Subcutaneous preadipocyte (primary cell): ENCODE measurements around the gene ROBO4. TPM values are rescaled to one million over a fixed set of nuclear protein-coding genes. Genes with fewer than 3 reads are reported as not detected.

Experiments
- total RNA-seq: library from RNA; depleted of rRNA; stranded (reverse); fragments of >200 nt; gene quantifications from 2 replicates; pipeline ENCODE4 v1.2.3, GENCODE V29; 2012

The ROBO4 gene
- 7.7 and 26.6 TPM in 2 replicates for total RNA-seq

DNA sequence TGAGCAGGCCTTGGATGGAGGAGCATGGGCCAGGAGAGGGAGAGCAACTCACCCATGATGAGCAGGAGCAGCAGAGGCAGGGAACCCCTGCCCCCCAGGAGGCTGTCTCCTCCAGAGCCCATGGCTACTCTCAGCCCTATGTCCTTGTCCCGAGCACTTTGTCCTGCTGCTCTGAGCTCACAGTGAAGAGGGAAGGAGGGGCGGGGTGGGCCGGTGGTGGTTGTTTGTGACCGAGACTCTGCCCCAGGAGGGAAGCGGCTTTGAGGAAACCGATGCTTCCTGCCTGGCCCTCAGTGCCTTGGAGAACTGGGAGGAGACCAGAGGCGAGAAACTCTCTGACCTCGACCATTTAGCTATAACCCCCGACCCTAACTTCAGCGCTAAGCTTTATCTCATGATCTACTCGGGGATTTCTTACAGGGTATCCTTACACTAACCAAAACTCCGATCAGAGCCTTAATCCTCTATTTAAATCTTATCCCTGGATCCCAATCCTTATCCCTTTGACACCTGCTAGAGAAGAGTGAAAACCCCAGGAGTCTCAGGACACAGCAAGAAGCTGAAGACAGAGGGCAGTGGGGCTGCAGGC lies at the start of gene ROBO4:
Gene ROBO4 (minus strand): TSS at position 192 of the 589 bp plus-strand sequence. CDS start 70 bp downstream, at position 122.

DNA sequence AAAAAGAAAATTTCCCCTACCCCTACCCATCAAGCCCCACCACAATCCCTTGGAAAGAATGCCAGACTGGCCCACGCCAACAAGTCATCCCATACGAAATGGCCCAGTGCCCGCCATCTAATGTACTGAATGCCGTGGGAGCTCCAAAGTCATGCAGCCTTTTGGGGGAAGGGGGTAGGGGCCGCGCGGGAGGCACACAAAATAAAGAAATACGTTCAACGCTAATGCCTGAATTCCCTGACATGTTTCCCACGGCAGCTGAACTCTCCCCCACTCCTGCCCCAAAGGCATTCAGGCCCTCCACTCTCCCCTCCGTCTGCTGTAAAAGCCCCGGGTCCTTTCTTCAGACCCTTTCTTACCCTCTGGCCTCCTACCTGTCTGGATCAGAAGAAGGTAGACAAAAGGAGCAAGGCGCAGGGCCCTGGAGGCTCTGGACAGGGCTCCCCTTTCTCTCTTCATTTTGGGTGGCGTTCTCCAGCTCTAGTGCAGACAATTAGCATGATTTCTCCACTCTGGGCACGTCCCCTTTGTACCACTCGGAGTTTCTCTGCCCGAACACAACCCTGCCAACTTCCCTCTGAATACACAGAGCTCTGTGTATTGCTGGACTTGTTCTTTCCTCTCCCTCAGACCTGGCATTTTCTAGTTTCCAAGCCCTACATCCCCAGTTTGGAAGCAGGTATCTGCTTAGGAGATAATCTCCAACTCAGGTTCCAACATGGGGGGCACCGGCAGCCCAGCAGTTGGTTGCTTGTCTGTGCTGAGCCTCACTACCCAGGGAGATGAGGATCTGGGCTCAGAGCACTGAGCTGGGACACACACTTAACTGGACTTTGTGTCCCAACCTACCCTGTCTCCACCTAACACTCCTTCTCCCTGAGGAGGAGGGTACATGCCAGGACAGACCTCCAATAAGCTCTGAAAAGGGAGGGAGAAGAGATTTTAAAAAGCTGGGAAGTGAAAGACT lies 38.2 kb upstream of the ROBO4 start, which contains the start of gene HEPACAM:
Gene HEPACAM (minus strand): TSS at position 500 of the 967 bp plus-strand sequence. CDS start 41 bp downstream, at position 459.

DNA sequence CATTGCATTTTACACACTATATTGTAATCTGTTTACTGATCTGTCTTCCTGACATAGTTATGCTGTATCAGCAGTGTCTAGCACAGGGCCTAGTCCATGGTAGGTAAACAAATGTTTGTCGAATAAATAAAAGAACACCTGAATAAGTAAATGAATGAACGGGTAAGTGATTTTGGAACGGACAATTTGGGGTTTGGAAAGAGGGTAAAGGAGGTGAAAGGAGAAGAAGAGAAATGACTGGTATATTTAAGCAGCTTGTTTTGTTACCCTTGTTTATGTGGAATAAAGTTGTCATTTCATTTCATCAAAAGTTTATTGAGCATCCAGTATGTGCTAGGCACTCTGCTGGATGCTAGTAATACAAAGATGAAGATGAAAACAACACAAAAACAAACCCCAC lies 21.3 kb upstream of the ROBO4 start, which contains the start of gene HEPN1:
Gene HEPN1 (plus strand): TSS at position 301 of the 400 bp plus-strand sequence.

DNA sequence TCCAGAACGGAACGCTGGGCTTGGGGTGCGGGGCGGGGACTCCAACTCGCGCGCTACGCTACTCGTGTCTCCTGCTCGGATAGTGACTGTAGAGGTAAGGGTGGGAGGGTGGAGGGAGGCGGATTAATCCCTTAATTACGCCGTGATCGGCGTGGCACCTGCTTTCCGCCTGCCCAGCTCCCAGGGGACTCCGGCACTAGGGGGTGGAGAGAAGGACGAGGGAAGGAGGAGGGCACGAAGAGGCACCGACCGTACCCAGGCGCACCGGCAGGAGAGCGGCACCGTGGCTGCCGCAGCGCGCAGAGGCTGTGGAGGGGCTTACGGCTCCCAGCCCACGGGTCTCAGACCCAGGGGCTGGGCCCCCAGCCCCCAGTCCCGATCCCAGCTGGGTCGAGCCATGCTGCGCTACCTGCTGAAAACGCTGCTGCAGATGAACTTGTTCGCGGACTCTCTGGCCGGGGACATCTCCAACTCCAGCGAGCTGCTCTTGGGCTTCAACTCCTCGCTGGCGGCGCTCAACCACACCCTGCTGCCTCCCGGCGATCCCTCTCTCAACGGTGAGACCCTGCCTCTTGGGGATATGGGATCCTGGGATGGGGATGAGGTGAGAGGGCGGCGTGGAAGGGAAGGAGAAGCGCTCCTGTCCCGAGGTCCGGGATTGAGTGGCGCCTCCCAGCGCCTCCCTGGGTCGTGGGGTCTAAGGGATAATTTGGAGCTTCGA lies 32.3 kb downstream of the ROBO4 start, which contains the start of gene ROBO3:
Gene ROBO3 (plus strand): TSS at position 252 of the 721 bp plus-strand sequence. CDS start 146 bp downstream, at position 398.

Other genes with a start within 250 kb of the ROBO4 start
- gene SIAE, start 224.1 kb downstream of the ROBO4 start, total RNA-seq, result 7.4 and 10.7 TPM in 2 replicates
- gene SPA17, start 224.0 kb downstream of the ROBO4 start, total RNA-seq, result 12.1 and 12.9 TPM in 2 replicates
- 1.4 TPM in 1 of 2 replicates, not detected in the other for gene NRGN, start 157.9 kb downstream of the ROBO4 start, total RNA-seq
- not detected in 2 replicates for gene VSIG2, start 145.6 kb downstream of the ROBO4 start, total RNA-seq
- under 0.01 and 0.39 TPM in 2 replicates for gene ESAM, start 135.6 kb downstream of the ROBO4 start, total RNA-seq
- gene MSANTD2, start 97.5 kb downstream of the ROBO4 start, total RNA-seq, result 6.6 and 11.1 TPM in 2 replicates
- gene ROBO3, start 32.4 kb downstream of the ROBO4 start, total RNA-seq, result 13.2 and 13.7 TPM in 2 replicates
- 0.20 TPM in 1 of 2 replicates, not detected in the other for gene HEPN1, start 21.4 kb upstream of the ROBO4 start, total RNA-seq
- gene HEPACAM, start 38.2 kb upstream of the ROBO4 start, total RNA-seq, result not detected in 2 replicates
- gene CCDC15, start 56.3 kb upstream of the ROBO4 start, total RNA-seq, result 3.3 and 7.0 TPM in 2 replicates
- 0.73 and 3.1 TPM in 2 replicates for gene SLC37A2, start 165.4 kb upstream of the ROBO4 start, total RNA-seq
- gene TMEM218, start 213.8 kb upstream of the ROBO4 start, total RNA-seq, result 21.5 and 25.7 TPM in 2 replicates